CD14-positive monocyte (primary cell): Measurements from ENCODE around the gene KRTAP5-11. TPM values are rescaled to one million over a fixed set of nuclear protein-coding genes. Genes with fewer than 3 reads are reported as not detected.
"Not testable (repeated sequence)": the region's sequence is repeated elsewhere in the genome, so short reads cannot be mapped to it uniquely, and the experiment has no call there.

Source experiments
- DNase-seq, 3 donors: peaks; one replicate each; pipeline ENCODE4 v3.0.0-alpha.2; 2011 to 2022
- H2AFZ ChIP-seq: 2 replicates; pipeline ENCODE4 v1.6.0; 2012; ENCODE audit warnings: mild to moderate bottlenecking, low read depth, low read length, inconsistent platforms; ENCODE audit not compliant: insufficient read depth, poor library complexity, severe bottlenecking
- H3K27ac ChIP-seq, 2 donors: 1 replicate in 1 of 2; 2 replicates in 1 of 2; pipeline ENCODE4 v1.5.1; 2012 to 2013; ENCODE audit warnings: low read length in 2 of 2, control low read depth in 1 of 2, inconsistent platforms in 1 of 2, low read depth in 1 of 2, mild to moderate bottlenecking in 1 of 2
- H3K27me3 ChIP-seq, 2 donors: one replicate each; pipeline versions ENCODE4 v1.6.0 to v1.6.1; 2011 to 2013; ENCODE audit warnings: low read length in 2 of 2; ENCODE audit not compliant: control insufficient read depth in 2 of 2, insufficient read depth in 2 of 2
- H3K36me3 ChIP-seq, 2 donors: replicated peaks in 1 of 2; 1 replicate in 1 of 2; 2 replicates in 1 of 2; pipeline versions ENCODE4 v1.5.1 to v1.6.1; 2012 to 2013; ENCODE audit warnings: low read length in 2 of 2, control low read depth in 1 of 2, inconsistent platforms in 1 of 2, mild to moderate bottlenecking in 1 of 2; ENCODE audit not compliant: insufficient read depth in 2 of 2, control insufficient read depth in 1 of 2
- H3K4me1 ChIP-seq, 2 donors: 1 replicate in 1 of 2; 2 replicates in 1 of 2; pipeline versions ENCODE4 v1.5.1 to v1.6.1; 2012 to 2013; ENCODE audit warnings: low read length in 2 of 2, control low read depth in 1 of 2, inconsistent platforms in 1 of 2, mild to moderate bottlenecking in 1 of 2, moderate library complexity in 1 of 2; ENCODE audit not compliant: insufficient read depth in 2 of 2, control insufficient read depth in 1 of 2
- H3K4me2 ChIP-seq: replicated peaks from 2 replicates; pipeline ENCODE3; 2012; ENCODE audit warnings: low read length, moderate library complexity, mild to moderate bottlenecking; ENCODE audit not compliant: poor library complexity, severe bottlenecking; ENCODE audit errors: extremely low read depth
- H3K4me3 ChIP-seq, 3 experiments: fragments of 200-600 bp in 1 of 3; sonication (generic) in 1 of 3; replicated peaks in 1 of 3; 1 replicate in 2 of 3; 2 replicates in 1 of 3; pipeline ENCODE4 v1.5.1; 2011 to 2013; ENCODE audit warnings: low read length in 3 of 3, mild to moderate bottlenecking in 3 of 3, control low read depth in 2 of 3, low read depth in 2 of 3, inconsistent platforms in 1 of 3, moderate library complexity in 1 of 3
- H3K79me2 ChIP-seq: 2 replicates; pipeline ENCODE4 v1.6.0; 2012; ENCODE audit warnings: mild to moderate bottlenecking, control low read depth, inconsistent platforms, low read length, moderate library complexity; ENCODE audit not compliant: insufficient read depth
- H3K9ac ChIP-seq: 2 replicates; pipeline ENCODE4 v1.6.0; 2017; ENCODE audit warnings: low read length, mild to moderate bottlenecking; ENCODE audit not compliant: insufficient read depth, poor library complexity, severe bottlenecking
- H3K9me3 ChIP-seq, 2 donors: replicated peaks in 1 of 2; 1 replicate in 1 of 2; 2 replicates in 1 of 2; pipeline versions ENCODE4 v1.5.1 to v1.6.1; 2012 to 2013; ENCODE audit warnings: low read length in 2 of 2, control low read depth in 1 of 2; ENCODE audit not compliant: control insufficient read depth in 1 of 2, insufficient read depth in 1 of 2
- H4K20me1 ChIP-seq: 2 replicates; pipeline ENCODE4 v1.6.0; 2012; ENCODE audit warnings: mild to moderate bottlenecking, low read length, control low read depth, moderate library complexity; ENCODE audit not compliant: insufficient read depth
- H3K27ac Mint-ChIP-seq, 7 donors: one replicate each; pipeline ENCODE4 v1.8.0; 2020; ENCODE audit warnings: mild to moderate bottlenecking in 7 of 7, mixed read lengths in 7 of 7, moderate library complexity in 6 of 7, inconsistent platforms in 2 of 7
- H3K27me3 Mint-ChIP-seq, 3 donors: one replicate each; pipeline ENCODE4 v1.8.0; 2021 to 2022; ENCODE audit warnings: low read depth in 3 of 3, mild to moderate bottlenecking in 3 of 3, mixed read lengths in 3 of 3, moderate library complexity in 3 of 3, inconsistent platforms in 1 of 3
- H3K36me3 Mint-ChIP-seq, 2 donors: one replicate each; pipeline ENCODE4 v1.8.0; 2020; ENCODE audit warnings: mixed read lengths in 2 of 2, inconsistent platforms in 1 of 2, mild to moderate bottlenecking in 1 of 2
- H3K4me1 Mint-ChIP-seq: one replicate; pipeline ENCODE4 v1.8.0; 2020; ENCODE audit warnings: mild to moderate bottlenecking, mixed read lengths
- H3K4me3 Mint-ChIP-seq, 2 donors: one replicate each; pipeline ENCODE4 v1.8.0; 2020; ENCODE audit warnings: mild to moderate bottlenecking in 2 of 2, mixed read lengths in 2 of 2, moderate library complexity in 1 of 2
- H3K9me3 Mint-ChIP-seq, 7 donors: one replicate each; pipeline ENCODE4 v1.8.0; 2020 to 2022; ENCODE audit warnings: mixed read lengths in 7 of 7, mild to moderate bottlenecking in 6 of 7, moderate library complexity in 6 of 7, inconsistent platforms in 2 of 7
- WGBS: methylation state at CpG from one replicate; pipeline ENCODE4 v1.1.5; 2013; ENCODE audit warnings: missing lambda C conversion rate; ENCODE audit not compliant: insufficient coverage; 5-methylcytosine and 5-hydroxymethylcytosine counted together
- intact Hi-C, 2 donors: fragments of 100-400 bp; cut with micrococcal nuclease; formaldehyde crosslinking; loops; one replicate each; pipeline versions ENCODE4 v1.15.0 to v1.15.1; 2023
- polyA plus RNA-seq, 3 donors: library from polyadenylated mRNA; depleted of rRNA in 1 of 3; unstranded in 2 of 3; stranded (reverse) in 1 of 3; fragments of 300-500 nt in 2 of 3; fragments of >200 nt in 1 of 3; fragmentation: Illumina TruSeq in 2 of 3; gene quantifications; 1 replicate in 2 of 3; 2 replicates in 1 of 3; pipeline ENCODE4 v1.2.3, GENCODE V29; 2012 to 2021

The KRTAP5-11 gene
- polyA plus RNA-seq, 3 donors: not detected

DNA sequence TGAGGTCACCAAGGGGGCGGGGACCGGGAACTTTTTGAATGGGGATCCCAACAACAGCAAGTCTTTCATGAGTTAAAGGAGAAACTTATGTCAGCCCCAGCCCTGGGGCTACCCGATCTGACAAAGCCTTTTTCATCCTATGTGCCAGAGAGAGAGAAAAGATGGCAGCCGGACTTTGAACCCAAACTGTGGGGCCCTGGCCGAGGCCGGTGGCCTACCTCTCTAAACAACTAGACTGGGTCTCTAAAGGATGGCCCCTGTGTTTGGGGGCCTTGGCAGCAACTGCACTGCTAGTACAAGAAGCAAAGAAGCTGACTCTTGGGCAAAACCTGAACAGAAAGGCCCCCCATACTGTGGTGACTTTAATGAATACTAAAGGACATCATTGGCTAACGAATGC is 31.3 kb upstream of the KRTAP5-11 start:
- not testable (repeated sequence) for DNase-seq

DNA sequence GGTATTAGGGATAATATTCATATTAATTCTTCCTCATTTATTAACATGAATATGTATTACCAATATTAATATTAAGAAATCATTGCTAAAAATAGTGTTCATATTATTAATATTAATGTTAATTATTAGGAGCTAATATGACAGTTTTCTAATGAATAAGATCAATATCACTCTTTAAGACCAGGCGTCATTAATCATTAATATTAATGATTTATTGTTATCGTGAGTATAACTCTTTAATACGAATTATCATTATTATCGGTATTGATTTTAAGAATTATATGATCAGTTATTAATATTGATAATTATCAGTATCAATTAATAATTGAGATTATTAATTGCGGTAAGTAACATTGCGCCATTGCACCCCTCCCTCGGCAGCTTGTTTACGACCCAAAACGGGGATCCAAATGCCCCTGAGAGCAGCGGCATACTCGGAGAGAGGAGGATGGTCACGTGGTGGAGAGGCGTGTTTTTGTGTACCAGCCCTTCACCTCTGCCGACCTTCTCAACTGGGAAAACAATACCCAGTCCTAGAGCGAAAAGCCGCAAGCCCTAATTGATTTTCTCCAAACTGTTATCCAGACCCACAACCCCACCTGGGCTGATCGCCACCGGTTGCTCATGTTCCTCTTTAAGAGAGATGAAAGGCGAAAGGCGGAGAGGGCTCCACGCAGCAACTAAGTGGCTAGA is 28.7 kb upstream of the KRTAP5-11 start:
- H3K27ac ChIP-seq, H3K4me1 ChIP-seq, DNase-seq, H3K9me3 ChIP-seq, H3K36me3 ChIP-seq, H3K4me2 ChIP-seq, H3K79me2 ChIP-seq, H3K4me3 Mint-ChIP-seq, H3K9me3 Mint-ChIP-seq, H3K4me1 Mint-ChIP-seq, intact Hi-C loops, H3K27ac Mint-ChIP-seq, H4K20me1 ChIP-seq, H3K9ac ChIP-seq, H3K36me3 Mint-ChIP-seq, H2AFZ ChIP-seq, H3K4me3 ChIP-seq: not testable (repeated sequence)
- peaks cover 10 to 16% of the 10 kb centered on the region in 2 donors for H3K27me3 ChIP-seq
- 64% methylated on average over 3 of the region's 21 CpGs for WGBS
- H3K27me3 Mint-ChIP-seq: peaks cover 22 to 41% (median 37%) of the 10 kb centered on the region in 3 donors

More for the DNA sequence above, 31.3 kb upstream of the KRTAP5-11 start:
- H3K4me3 ChIP-seq, H3K27ac Mint-ChIP-seq, H3K4me1 ChIP-seq, H3K4me2 ChIP-seq, H3K27me3 ChIP-seq, H3K4me1 Mint-ChIP-seq, H2AFZ ChIP-seq, H3K79me2 ChIP-seq, H3K36me3 Mint-ChIP-seq, H4K20me1 ChIP-seq, H3K36me3 ChIP-seq, H3K9ac ChIP-seq, intact Hi-C loops, H3K9me3 Mint-ChIP-seq, H3K9me3 ChIP-seq, H3K27ac ChIP-seq, H3K4me3 Mint-ChIP-seq: not testable (repeated sequence)
- 89% methylated on average over 2 of the region's 7 CpGs for WGBS
- peaks cover 7 to 19% (median 14%) of the 10 kb centered on the region in 3 donors for H3K27me3 Mint-ChIP-seq

GRCh38 chr11:71608272-71608671 is 25.6 kb upstream of the KRTAP5-11 start:
- H3K9me3 ChIP-seq, H3K27ac Mint-ChIP-seq, H3K4me3 ChIP-seq, H3K27ac ChIP-seq, H3K9ac ChIP-seq, H3K4me3 Mint-ChIP-seq, H3K4me2 ChIP-seq, H4K20me1 ChIP-seq, H3K36me3 ChIP-seq, H3K36me3 Mint-ChIP-seq, H3K4me1 Mint-ChIP-seq, H3K79me2 ChIP-seq, H3K4me1 ChIP-seq, intact Hi-C loops, DNase-seq, H3K9me3 Mint-ChIP-seq, H2AFZ ChIP-seq: not testable (repeated sequence)
- H3K27me3 Mint-ChIP-seq: peaks cover 29 to 53% (median 51%) of the 10 kb centered on the region in 3 donors
- H3K27me3 ChIP-seq: peaks cover 12 to 20% of the 10 kb centered on the region in 2 donors
- no CpG with 5 or more reads among the region's 21 CpGs for WGBS

- H3K36me3 Mint-ChIP-seq, H3K27ac ChIP-seq, H3K4me2 ChIP-seq, H3K9me3 ChIP-seq, H3K4me3 ChIP-seq, H3K36me3 ChIP-seq, DNase-seq, H4K20me1 ChIP-seq, H3K4me1 Mint-ChIP-seq, H2AFZ ChIP-seq, intact Hi-C loops, H3K4me1 ChIP-seq, H3K9ac ChIP-seq, H3K27ac Mint-ChIP-seq, H3K9me3 Mint-ChIP-seq, H3K79me2 ChIP-seq: not testable (repeated sequence)
- H3K4me3 Mint-ChIP-seq: peak overlapping the region in 1 of 2 donors; percentile 60
- H3K27me3 ChIP-seq: peaks cover 12 to 20% of the 10 kb centered on the region in 2 donors
- WGBS: 5% methylated on average over 32 of the region's 59 CpGs
- H3K27me3 Mint-ChIP-seq: peaks cover 28 to 53% (median 49%) of the 10 kb centered on the region in 3 donors
Measured at GRCh38 chr11:71607520-71608216, 25.0 kb upstream of the KRTAP5-11 start.
